Progenitor cell of endocrine pancreas (in vitro differentiated cells): Measurements from ENCODE around the gene HLA-DPA1. TPM values are rescaled to one million over a fixed set of nuclear protein-coding genes. Genes with fewer than 3 reads are reported as not detected.
A peak's percentile ranks its signal among the peaks of the same experiment; 100 is the strongest.

ENCODE experiments used
- DNase-seq: peaks from one replicate; pipeline ENCODE4 v3.0.0; 2021; ENCODE audit warnings: low spot score; ENCODE audit not compliant: unreplicated experiment
- H3K27ac Mint-ChIP-seq: 2 replicates; pipeline ENCODE4 v1.8.0; 2021; ENCODE audit warnings: mild to moderate bottlenecking, moderate library complexity, mixed read lengths
- H3K27me3 Mint-ChIP-seq: 2 replicates; pipeline ENCODE4 v1.8.0; 2021; ENCODE audit warnings: mixed read lengths
- H3K36me3 Mint-ChIP-seq: 2 replicates; pipeline ENCODE4 v1.8.0; 2022; ENCODE audit warnings: mixed read lengths; ENCODE audit not compliant: insufficient read depth
- H3K4me1 Mint-ChIP-seq: 2 replicates; pipeline ENCODE4 v1.8.0; 2021; ENCODE audit warnings: low read depth, mixed read lengths
- H3K4me3 Mint-ChIP-seq: 2 replicates; pipeline ENCODE4 v1.8.0; 2021; ENCODE audit warnings: low read depth, mild to moderate bottlenecking, moderate library complexity, mixed read lengths
- H3K9me3 Mint-ChIP-seq: 2 replicates; pipeline ENCODE4 v1.8.0; 2021; ENCODE audit warnings: low read depth, mixed read lengths
- CTCF ChIP-seq: fragments of 200-600 bp; sonication (generic); IDR thresholded peaks from one replicate; pipeline ENCODE4 v1.5.0; 2021; ENCODE audit warnings: antibody characterized with exemption, mild to moderate bottlenecking; ENCODE audit not compliant: unreplicated experiment
- long read RNA-seq: library from polyadenylated mRNA; unstranded; transcript quantifications from one replicate; pipeline ENCODE4 v2.0.0, GENCODE V29; 2020
- total RNA-seq: library from RNA; stranded (reverse); gene quantifications from 2 replicates; pipeline ENCODE4 v1.2.1, GENCODE V29; 2021

HLA-DPA1 gene
- 0.89 and 1.8 TPM in 2 replicates for total RNA-seq
- long read RNA-seq, partial matches to known transcripts: 0 of 1 reads
- long read RNA-seq, other reads (novel, unspliced or antisense): 1 of 1 reads

DNA sequence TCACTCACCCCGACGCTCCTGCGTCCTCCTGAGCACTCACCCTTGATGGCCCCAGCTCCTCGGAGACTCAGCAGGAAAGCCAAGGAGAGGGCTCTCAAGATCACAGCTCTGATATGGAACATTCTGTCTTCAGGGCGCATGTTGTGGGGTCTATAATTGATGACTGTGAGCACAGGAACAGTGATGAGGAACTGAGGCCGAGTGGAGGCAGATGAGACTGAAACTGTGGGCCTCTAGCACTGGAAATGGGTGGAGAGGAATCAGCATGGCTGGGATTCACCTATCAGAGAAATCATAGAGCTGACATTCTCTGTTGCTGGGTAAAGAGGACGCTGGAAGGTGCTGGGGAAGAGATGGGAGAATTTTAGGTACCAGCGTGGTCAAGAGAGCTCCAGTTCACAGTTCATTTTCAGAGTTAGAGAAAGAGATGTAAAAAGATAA, at the start of gene HLA-DPA1:
HLA-DPA1 (minus strand) TSS at position 219 of the 441 bp plus-strand sequence.
- peaks cover 17% of the 10 kb centered on the region for H3K27me3 Mint-ChIP-seq
- H3K36me3 Mint-ChIP-seq: no peaks in the 10 kb centered on the region
- no peak within 1 kb of the TSS for H3K4me3 Mint-ChIP-seq
- no peak for TF ChIP-seq CTCF
- H3K9me3 Mint-ChIP-seq: no peaks in the 10 kb centered on the region
- no peak within 1 kb of the TSS for H3K27ac Mint-ChIP-seq
- no peak for DNase-seq
- H3K4me1 Mint-ChIP-seq: no peaks in the 10 kb centered on the region

DNA sequence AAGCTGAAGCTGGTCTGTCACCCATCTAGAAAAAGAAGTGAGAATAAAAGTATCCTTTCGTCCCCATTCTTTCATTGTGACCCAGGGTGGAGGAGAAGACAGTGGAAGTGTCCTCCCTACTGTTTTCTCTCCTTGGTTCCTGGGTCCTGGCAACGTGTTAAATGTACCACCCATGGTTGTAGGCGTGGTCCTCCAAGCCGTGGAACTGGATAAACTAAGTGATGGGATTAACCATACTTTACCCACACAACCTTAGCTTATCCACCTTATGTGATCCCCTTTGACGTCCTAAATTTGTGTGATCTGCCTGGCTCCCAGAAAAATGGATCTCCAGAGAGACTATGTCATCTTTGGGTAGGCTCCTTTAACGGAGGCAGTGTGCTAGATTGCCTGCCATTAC, 49.7 kb upstream of the HLA-DPA1 start:
- TF ChIP-seq CTCF: no peak
- DNase-seq: no peak
- peaks cover 7% of the 10 kb centered on the region for H3K27me3 Mint-ChIP-seq
- peaks cover 4% of the 10 kb centered on the region for H3K36me3 Mint-ChIP-seq
- peak overlapping the region; percentile 93 for H3K27ac Mint-ChIP-seq
- no peak overlapping the region for H3K4me3 Mint-ChIP-seq
- peaks cover 9% of the 10 kb centered on the region for H3K9me3 Mint-ChIP-seq
- H3K4me1 Mint-ChIP-seq: peaks cover 28% of the 10 kb centered on the region

GRCh38 chr6:33120001-33120400, 46.6 kb upstream of the HLA-DPA1 start:
- Mint-ChIP-seq H3K9me3 (peaks cover 9% of the 10 kb centered on the region), H3K36me3 (peaks cover 4% of the 10 kb centered on the region), H3K4me1 (peaks cover 37% of the 10 kb centered on the region), H3K27ac (no peak overlapping the region), H3K4me3 (no peak overlapping the region), H3K27me3 (peaks cover 38% of the 10 kb centered on the region)
- TF ChIP-seq CTCF: no peak
- DNase-seq: no peak

GRCh38 chr6:33118525-33119123, 45.2 kb upstream of the HLA-DPA1 start:
- Mint-ChIP-seq H3K27ac (no peak overlapping the region), H3K4me1 (peaks cover 37% of the 10 kb centered on the region)
- TF ChIP-seq CTCF: peak; percentile 85

DNA sequence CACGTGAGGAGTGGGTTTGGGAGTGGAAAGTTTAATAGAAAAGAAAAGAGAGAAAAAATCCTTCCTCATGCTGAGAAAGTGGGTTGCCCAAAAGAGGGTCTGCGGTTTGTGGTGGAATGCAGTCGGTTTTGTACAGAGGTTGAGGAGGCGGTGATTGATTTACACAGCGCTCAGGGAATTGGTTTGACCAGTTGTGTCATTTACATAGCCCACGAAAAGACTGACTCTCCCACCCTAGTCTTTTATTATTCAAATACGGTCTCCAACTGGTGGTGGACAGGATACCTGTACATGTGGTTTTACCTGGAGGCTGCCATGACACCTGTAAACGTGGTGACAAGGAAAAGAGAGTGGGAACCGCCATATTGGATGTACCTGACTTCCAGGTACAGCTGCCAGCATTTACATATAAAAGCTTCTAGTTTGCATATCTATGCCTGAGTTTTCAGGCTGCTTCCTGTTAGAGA, 44.4 kb upstream of the HLA-DPA1 start:
- no peaks in the 10 kb centered on the region for H3K9me3 Mint-ChIP-seq
- no peak for TF ChIP-seq CTCF
- H3K27ac Mint-ChIP-seq: no peak overlapping the region
- peaks cover 56% of the 10 kb centered on the region for H3K27me3 Mint-ChIP-seq
- no peaks in the 10 kb centered on the region for H3K36me3 Mint-ChIP-seq
- peak overlapping the region; percentile 44 for H3K4me3 Mint-ChIP-seq
- no peak for DNase-seq
- peaks cover 36% of the 10 kb centered on the region for H3K4me1 Mint-ChIP-seq

More at GRCh38 chr6:33118525-33119123, 45.2 kb upstream of the HLA-DPA1 start:
- Mint-ChIP-seq H3K27me3 (peaks cover 51% of the 10 kb centered on the region), H3K9me3 (peaks cover 2% of the 10 kb centered on the region), H3K4me3 (no peak overlapping the region), H3K36me3 (peaks cover under 1% of the 10 kb centered on the region)
- DNase-seq: no peak
